ENCODE results near the gene DNM3. TPM values are rescaled to one million over a fixed set of nuclear protein-coding genes. Genes with fewer than 3 reads are reported as not detected.
"Not testable (repeated sequence)": the region's sequence is repeated elsewhere in the genome, so short reads cannot be mapped to it uniquely, and the experiment has no call there.

The DNM3 gene
- total and polyA plus RNA-seq, 2 experiments from 2014 or later, result 5.2 to 12.2 TPM

DNA sequence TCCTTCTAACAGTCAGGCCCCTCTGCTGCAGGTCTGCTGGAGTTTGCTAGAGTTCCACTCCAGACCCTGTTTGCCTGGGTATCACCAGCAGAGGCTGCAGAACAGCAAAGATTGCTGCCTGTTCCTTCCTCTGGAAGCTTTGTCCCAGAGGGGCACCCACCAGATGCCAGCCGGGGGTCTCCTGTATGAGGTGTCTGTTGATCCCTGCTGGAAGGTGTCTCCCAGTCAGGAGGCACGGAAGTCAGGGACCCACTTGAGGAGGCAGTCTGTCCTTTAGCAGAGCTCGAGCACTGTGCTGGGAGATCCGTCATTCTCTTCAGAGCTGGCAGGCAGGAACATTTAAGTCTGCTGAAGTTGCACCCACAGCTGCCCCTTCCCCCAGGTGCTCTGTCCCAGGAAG lies 238.6 kb downstream of the DNM3 start:
- not testable (repeated sequence) for ATAC-seq; H3K4me1 ChIP-seq (ENCODE audit: insufficient read depth); H3K27ac Mint-ChIP-seq; H3K36me3 Mint-ChIP-seq (ENCODE audit: low read depth); H3F3A ChIP-seq (replicated peaks; ENCODE audit: low read depth); H3K4me1 Mint-ChIP-seq; H3K36me3 ChIP-seq (ENCODE audit: insufficient read depth); H3K79me2 ChIP-seq (replicated peaks; ENCODE audit: insufficient read depth); H3K27me3 Mint-ChIP-seq (ENCODE audit: insufficient read depth, low read depth, poor library complexity); H3K4me3 Mint-ChIP-seq; H3K4me3 ChIP-seq; H3K9me3 Mint-ChIP-seq; H4K20me1 ChIP-seq (replicated peaks; ENCODE audit: insufficient read depth); H3K4me2 ChIP-seq; H2AFZ ChIP-seq; H3K27ac ChIP-seq (ENCODE audit: low read depth); H3K9me2 ChIP-seq (ENCODE audit: insufficient read depth); H3K27me3 ChIP-seq (ENCODE audit: insufficient read depth); DNase-seq (ENCODE audit: low spot score)

DNA sequence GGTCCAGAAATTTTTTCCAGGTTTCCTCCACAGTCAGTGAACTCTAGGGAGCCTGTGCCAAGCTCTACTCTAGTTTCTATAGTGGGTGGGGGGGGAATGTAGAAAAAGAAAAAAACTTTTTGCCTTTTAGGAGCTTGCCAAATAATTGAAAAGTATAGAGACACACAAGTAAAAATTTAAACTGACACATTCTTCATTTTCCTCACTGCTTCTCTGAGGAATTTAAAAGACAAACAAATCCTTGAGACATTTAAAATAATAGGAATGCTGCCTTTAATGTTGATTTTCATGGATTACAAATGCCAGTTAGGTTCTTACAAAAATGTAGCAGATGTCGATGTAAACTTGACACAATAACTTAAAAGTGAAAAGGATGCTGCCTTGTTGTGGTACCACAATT lies 241.9 kb downstream of the DNM3 start:
- no peaks in the 10 kb centered on the region for H3K27me3 Mint-ChIP-seq (ENCODE audit: insufficient read depth, low read depth, poor library complexity)
- DNase-seq (ENCODE audit: low spot score) (no peak), ATAC-seq (no peak)
- Histone ChIP-seq H3F3A (replicated peaks; ENCODE audit: low read depth) (no peaks in the 10 kb centered on the region), H3K4me3 (no peak overlapping the region), H3K4me1 (ENCODE audit: insufficient read depth) (no peaks in the 10 kb centered on the region), H3K36me3 (ENCODE audit: insufficient read depth) (no peaks in the 10 kb centered on the region), H3K79me2 (replicated peaks; ENCODE audit: insufficient read depth) (no peaks in the 10 kb centered on the region), H3K9me2 (ENCODE audit: insufficient read depth) (no peaks in the 10 kb centered on the region), H3K27ac (ENCODE audit: low read depth) (no peak overlapping the region), H4K20me1 (replicated peaks; ENCODE audit: insufficient read depth) (no peaks in the 10 kb centered on the region; the same call in 1 of the 2 replicates), H3K4me2 (no peak overlapping the region), H2AFZ (no peak overlapping the region), H3K27me3 (ENCODE audit: insufficient read depth) (no peaks in the 10 kb centered on the region)
- no peak overlapping the region for H3K27ac Mint-ChIP-seq
- peaks cover 7% of the 10 kb centered on the region for H3K4me1 Mint-ChIP-seq
- H3K4me3 Mint-ChIP-seq, result no peak overlapping the region
- no peaks in the 10 kb centered on the region for H3K9me3 Mint-ChIP-seq
- no peaks in the 10 kb centered on the region for H3K36me3 Mint-ChIP-seq (ENCODE audit: low read depth)
- TF ChIP-seq POLR2AphosphoS5 (IDR thresholded peaks at IDR 0.05; ENCODE audit: low read depth) (no peak), NANOG (IDR thresholded peaks at IDR 0.05; ENCODE audit: borderline replicate concordance) (no peak)
- TF ChIP-seq, protein P1, sequence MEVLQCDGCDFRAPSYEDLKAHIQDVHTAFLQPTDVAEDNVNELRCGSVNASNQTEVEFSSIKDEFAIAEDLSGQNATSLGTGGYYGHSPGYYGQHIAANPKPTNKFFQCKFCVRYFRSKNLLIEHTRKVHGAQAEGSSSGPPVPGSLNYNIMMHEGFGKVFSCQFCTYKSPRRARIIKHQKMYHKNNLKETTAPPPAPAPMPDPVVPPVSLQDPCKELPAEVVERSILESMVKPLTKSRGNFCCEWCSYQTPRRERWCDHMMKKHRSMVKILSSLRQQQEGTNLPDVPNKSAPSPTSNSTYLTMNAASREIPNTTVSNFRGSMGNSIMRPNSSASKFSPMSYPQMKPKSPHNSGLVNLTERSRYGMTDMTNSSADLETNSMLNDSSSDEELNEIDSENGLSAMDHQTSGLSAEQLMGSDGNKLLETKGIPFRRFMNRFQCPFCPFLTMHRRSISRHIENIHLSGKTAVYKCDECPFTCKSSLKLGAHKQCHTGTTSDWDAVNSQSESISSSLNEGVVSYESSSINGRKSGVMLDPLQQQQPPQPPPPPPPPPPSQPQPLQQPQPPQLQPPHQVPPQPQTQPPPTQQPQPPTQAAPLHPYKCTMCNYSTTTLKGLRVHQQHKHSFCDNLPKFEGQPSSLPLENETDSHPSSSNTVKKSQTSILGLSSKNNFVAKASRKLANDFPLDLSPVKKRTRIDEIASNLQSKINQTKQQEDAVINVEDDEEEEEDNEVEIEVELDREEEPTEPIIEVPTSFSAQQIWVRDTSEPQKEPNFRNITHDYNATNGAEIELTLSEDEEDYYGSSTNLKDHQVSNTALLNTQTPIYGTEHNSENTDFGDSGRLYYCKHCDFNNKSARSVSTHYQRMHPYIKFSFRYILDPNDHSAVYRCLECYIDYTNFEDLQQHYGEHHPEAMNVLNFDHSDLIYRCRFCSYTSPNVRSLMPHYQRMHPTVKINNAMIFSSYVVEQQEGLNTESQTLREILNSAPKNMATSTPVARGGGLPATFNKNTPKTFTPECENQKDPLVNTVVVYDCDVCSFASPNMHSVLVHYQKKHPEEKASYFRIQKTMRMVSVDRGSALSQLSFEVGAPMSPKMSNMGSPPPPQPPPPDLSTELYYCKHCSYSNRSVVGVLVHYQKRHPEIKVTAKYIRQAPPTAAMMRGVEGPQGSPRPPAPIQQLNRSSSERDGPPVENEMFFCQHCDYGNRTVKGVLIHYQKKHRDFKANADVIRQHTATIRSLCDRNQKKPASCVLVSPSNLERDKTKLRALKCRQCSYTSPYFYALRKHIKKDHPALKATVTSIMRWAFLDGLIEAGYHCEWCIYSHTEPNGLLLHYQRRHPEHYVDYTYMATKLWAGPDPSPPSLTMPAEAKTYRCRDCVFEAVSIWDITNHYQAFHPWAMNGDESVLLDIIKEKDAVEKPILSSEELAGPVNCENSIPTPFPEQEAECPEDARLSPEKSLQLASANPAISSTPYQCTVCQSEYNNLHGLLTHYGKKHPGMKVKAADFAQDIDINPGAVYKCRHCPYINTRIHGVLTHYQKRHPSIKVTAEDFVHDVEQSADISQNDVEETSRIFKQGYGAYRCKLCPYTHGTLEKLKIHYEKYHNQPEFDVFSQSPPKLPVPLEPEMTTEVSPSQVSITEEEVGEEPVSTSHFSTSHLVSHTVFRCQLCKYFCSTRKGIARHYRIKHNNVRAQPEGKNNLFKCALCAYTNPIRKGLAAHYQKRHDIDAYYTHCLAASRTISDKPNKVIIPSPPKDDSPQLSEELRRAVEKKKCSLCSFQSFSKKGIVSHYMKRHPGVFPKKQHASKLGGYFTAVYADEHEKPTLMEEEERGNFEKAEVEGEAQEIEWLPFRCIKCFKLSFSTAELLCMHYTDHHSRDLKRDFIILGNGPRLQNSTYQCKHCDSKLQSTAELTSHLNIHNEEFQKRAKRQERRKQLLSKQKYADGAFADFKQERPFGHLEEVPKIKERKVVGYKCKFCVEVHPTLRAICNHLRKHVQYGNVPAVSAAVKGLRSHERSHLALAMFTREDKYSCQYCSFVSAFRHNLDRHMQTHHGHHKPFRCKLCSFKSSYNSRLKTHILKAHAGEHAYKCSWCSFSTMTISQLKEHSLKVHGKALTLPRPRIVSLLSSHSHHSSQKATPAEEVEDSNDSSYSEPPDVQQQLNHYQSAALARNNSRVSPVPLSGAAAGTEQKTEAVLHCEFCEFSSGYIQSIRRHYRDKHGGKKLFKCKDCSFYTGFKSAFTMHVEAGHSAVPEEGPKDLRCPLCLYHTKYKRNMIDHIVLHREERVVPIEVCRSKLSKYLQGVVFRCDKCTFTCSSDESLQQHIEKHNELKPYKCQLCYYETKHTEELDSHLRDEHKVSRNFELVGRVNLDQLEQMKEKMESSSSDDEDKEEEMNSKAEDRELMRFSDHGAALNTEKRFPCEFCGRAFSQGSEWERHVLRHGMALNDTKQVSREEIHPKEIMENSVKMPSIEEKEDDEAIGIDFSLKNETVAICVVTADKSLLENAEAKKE (CRISPR knock-in tag; IDR thresholded peaks at IDR 0.05), result no peak
